Measurements from ENCODE around the gene CDHR1.
"Not testable (repeated sequence)": the region's sequence is repeated elsewhere in the genome, so short reads cannot be mapped to it uniquely, and the experiment has no call there.

CDHR1 gene

DNA sequence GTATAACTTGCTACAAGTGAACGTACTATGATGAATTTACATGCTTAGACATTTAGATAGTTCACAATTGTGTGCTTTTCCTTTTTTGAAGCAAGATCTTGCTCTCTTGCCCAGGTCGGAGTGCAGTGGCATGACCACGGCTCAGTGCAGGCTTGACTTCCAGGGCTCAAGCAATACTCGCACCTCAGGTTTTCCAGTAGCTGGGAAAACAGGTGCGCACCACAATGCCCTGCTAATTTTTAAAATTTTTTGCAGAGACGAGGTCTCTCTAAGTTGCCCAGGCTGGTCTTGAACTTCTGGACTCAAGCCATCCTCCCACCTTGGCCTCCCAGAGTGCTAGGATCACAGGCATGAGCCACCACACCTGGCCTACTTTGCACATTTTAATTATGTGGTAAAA lies 18.9 kb upstream of the CDHR1 start:
- DNase-seq: no peak

GRCh38 chr10:84176351-84176750 lies 18.0 kb upstream of the CDHR1 start:
- no peak for DNase-seq

DNA sequence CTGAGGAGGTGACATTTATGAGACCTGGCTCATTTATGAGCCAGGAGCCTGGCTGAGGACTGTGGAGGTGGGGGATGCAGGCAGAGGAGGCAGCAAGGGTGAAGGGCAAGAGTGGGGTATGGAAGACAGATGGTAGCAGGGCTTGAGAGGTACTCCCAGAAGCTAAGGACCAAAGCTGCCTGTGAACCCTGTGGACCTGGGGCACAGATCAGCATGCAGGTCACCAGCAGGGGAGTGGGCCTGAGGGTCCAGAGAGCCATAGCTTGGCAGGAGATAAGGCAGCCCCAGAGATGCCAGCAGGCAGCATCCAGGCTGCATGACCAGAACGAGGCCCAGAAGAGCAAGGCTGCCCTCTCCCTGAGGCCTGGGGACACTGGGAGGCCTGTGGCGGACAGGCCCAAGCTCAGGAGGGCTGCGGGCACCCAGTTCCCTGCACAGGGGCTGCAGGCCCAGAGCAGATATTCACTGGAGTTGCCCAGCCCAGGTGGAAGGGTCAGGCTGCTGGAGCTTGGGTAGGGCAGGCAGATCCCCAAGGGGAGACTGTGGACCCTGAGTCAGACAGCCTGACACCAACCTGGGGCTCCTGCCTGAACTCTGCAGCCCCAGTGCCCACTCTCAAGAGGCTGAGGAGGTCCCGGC lies 17.4 kb upstream of the CDHR1 start:
- DNase-seq: no peak

- DNase-seq: no peak
Measured at GRCh38 chr10:84177541-84178141, 16.7 kb upstream of the CDHR1 start.

DNA sequence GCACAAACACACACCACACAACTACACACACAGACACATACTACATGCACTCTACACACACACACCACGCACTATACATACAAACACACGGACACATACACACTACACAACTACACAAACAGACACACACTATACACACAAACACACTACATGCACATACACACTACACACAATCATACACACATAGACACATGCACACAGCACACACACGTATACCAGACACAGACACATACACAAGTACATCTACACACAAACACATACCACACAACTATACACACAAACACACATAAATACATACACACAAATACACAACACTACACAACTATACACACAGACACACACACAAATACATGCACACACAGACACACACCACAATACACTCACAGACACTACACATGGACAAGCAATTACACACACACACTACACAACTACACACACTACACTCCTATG lies 16.2 kb upstream of the CDHR1 start:
- DNase-seq: no peak

GRCh38 chr10:84179059-84179710 lies 15.2 kb upstream of the CDHR1 start:
- no peak for DNase-seq

DNA sequence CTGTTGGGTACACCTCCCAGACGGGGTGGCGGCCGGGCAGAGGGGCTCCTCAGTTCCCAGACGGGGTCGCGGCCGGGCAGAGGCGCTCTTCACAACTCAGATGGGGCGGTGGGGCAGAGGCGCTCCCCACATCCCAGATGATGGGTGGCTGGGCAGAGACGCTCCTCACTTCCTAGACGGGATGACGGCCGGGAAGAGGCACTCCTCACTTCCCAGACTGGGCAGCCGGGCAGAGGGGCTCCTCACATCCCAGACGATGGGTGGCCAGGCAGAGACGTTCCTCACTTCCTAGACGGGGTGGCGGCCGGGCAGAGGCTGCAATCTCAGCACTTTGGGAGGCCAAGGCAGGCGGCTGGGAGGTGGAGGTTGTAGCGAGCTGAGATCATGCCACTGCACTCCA lies 14.0 kb upstream of the CDHR1 start:
- DNase-seq: not testable (repeated sequence)

GRCh38 chr10:84181631-84182030 lies 12.7 kb upstream of the CDHR1 start:
- DNase-seq: no peak

DNA sequence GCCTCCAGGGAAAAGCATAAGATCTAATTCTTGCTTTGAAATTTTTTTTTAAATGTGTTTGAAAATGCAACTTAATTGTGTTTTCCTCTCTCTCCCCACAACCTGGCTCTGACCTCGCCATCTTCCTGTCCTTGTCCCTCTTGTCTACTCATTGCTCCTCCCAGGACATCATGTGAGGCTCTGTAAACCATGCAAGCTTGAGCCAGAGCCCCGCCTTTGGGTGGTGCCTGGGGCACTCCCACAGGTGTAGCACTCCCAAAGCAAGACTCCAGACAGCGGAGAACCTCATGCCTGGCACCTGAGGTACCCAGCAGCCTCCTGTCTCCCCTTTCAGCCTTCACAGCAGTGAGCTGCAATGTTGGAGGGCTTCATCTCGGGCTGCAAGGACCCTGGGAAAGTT lies 9.8 kb upstream of the CDHR1 start:
- DNase-seq: no peak

GRCh38 chr10:84185526-84186175 lies 8.7 kb upstream of the CDHR1 start:
- DNase-seq: no peak

DNA sequence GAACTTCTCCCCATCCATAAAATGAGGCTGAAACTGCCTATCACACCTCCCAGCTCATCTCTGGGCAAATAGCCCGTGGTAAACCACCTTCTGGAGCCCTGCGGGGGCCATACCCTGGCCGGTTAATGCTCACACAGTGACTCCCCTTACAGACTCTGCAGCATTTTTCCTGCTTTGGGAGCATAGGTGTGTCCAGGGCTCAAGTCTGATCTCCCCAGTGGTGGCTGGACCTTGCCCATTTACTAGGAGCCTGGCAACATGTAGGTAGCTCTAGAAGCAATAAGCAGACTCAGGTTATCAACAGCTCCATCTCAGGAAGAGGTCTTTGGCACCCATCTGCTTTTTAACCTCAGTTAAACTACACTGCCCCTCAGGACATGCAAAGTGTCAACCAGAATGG lies 5.5 kb upstream of the CDHR1 start:
- DNase-seq: no peak

GRCh38 chr10:84190621-84191020 lies 3.7 kb upstream of the CDHR1 start:
- no peak for DNase-seq

- no peak for DNase-seq
Measured at GRCh38 chr10:84191106-84191505, 3.2 kb upstream of the CDHR1 start.

DNA sequence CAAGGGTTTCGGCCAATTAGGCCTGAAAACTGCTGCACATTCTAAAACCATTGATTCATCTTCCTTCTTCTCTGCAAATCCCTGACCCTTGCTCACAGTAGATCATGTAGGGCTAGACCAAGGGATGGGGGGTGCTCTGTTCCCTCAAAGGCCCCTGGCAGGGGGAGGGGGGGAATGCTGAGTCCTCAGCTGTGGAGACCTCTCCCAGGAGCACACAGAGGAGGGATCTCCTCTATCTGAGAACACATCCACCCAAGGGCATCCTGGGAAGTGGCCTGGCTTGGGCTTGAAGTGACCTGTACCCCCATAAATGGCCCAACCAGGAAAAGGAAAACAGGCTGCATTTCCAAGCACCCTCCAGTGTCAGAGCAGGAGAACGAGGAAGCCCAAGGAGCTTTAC lies 1.0 kb upstream of the CDHR1 start:
- DNase-seq: no peak

GRCh38 chr10:84193846-84194423 lies 402 bp upstream of the CDHR1 start:
- no peak for DNase-seq

DNA sequence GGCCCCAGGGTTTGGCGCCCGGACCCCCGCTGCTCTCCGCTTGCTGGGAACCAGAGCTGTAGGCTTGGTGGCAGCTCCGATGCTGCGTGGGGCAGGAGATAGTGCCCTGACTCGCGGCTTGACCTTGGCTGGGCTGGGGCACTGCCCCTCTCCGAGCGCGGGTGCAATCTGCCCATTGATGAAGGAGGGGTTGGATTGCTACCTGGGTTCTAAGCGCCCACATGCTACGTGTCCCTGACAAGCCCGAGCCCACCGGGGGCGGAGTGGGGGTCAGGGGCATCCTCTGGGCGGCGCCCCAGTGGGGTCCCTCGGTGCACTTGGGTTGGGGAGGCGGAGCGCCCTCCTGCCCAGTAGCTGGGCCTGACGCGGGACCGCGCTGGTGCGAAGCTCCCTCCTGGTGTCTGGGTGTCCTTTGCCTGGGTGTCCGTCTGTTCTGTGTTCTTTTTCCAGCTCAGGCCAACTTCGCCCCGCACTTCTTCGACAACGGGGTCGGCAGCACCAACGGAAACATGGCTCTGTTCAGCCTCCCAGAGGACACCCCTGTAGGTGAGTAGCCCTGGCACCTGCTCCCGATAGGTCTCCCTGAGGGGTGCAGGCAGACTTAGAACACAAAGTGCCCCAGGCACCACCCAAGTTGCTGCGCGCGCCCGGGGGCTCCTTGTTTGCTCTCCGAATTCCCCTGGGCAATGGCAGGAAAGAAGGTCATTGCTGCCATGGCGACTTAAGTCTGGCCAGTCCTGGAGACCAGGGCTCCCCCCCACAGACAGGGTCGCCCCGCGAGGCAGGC lies 900 bp downstream of the CDHR1 start:
- DNase-seq: no peak

DNA sequence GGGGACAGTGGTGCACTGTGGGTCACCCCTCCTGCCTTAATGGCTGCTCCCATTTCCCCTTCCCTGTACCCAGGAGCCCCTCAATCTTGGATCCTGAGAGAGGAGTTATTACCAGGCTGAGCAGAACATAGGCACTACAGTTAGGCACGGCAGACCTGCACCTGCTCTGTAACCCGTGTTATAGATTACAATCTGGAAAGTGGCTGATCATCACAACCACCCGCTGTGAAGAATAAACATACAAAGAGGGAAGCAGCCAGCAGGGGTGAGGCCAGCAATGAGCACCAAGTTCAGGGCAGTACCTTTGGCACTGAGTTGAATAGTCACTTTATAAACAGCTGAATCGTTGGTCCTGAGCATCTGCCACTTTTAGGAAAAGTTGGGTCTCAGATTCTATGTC lies 1.7 kb downstream of the CDHR1 start:
- no peak for DNase-seq

DNA sequence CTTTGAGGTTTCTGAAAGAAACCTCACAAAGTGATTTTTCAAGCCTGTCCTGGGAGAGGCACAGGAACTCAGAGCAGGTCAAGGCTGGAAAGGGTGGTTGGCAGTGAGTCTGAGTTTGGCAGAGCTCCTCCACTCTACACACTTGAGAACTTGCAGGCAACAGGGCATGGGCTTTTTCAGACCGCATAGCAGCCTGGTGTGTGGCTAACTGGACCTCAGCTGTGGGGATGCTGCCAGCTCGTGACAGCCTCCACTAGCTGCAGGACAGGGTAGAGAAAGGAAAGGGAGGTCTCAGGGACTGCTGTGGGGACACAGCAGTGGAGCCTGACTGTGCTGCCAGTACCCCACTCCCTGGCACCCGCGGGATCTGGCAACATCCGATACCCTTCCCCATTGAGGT lies 2.6 kb downstream of the CDHR1 start:
- DNase-seq: no peak

- no peak for DNase-seq
Measured at GRCh38 chr10:84197643-84198042, 3.3 kb downstream of the CDHR1 start.

GRCh38 chr10:84198206-84198915 lies 4.0 kb downstream of the CDHR1 start:
- no peak for DNase-seq

GRCh38 chr10:84200537-84201243 lies 6.4 kb downstream of the CDHR1 start:
- no peak for DNase-seq

DNA sequence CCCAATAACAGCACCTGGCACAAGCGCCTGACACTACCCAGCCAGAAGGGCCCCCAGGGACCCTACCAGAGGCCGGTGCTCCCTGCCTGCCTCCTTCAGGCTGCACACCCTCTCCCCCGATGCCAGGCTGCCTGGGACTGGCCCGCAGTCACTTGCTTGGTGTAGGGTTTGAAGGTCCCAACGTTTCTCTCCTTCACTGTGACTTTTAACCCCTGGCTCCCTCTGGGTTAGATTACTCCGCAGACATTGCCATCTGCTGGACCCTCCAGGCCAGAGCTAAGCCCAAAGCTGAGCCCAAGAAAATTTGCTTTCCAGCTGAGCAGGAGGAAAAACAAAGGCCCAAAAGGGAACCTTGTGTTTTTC lies 6.9 kb downstream of the CDHR1 start:
- DNase-seq: no peak
